ENCODE data around the gene MYBPC2. TPM values are rescaled to one million over a fixed set of nuclear protein-coding genes. Genes with fewer than 3 reads are reported as not detected.

The MYBPC2 gene
- total RNA-seq, 1 donor from 2014 or later: 0.46 TPM

GRCh38 chr19:50488389-50489194, 55.9 kb downstream of the MYBPC2 start:
- H3K9me3 Mint-ChIP-seq (ENCODE audit: unreplicated experiment): peaks cover 49% of the 10 kb centered on the region
- peaks cover 32% of the 10 kb centered on the region for H3K36me3 Mint-ChIP-seq (ENCODE audit: low read depth, unreplicated experiment)
- no peak for DNase-seq (ENCODE audit: low spot score)
- H3K27me3 Mint-ChIP-seq (ENCODE audit: unreplicated experiment): peaks cover 26% of the 10 kb centered on the region
- no peak overlapping the region for H3K27ac Mint-ChIP-seq (ENCODE audit: unreplicated experiment)
- TF ChIP-seq, protein P1, sequence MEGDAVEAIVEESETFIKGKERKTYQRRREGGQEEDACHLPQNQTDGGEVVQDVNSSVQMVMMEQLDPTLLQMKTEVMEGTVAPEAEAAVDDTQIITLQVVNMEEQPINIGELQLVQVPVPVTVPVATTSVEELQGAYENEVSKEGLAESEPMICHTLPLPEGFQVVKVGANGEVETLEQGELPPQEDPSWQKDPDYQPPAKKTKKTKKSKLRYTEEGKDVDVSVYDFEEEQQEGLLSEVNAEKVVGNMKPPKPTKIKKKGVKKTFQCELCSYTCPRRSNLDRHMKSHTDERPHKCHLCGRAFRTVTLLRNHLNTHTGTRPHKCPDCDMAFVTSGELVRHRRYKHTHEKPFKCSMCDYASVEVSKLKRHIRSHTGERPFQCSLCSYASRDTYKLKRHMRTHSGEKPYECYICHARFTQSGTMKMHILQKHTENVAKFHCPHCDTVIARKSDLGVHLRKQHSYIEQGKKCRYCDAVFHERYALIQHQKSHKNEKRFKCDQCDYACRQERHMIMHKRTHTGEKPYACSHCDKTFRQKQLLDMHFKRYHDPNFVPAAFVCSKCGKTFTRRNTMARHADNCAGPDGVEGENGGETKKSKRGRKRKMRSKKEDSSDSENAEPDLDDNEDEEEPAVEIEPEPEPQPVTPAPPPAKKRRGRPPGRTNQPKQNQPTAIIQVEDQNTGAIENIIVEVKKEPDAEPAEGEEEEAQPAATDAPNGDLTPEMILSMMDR (IDR thresholded peaks at IDR 0.05; ENCODE audit: unreplicated experiment): no peak
- H3K4me3 Mint-ChIP-seq (ENCODE audit: unreplicated experiment): no peak overlapping the region
- no peaks in the 10 kb centered on the region for H3K4me1 Mint-ChIP-seq (ENCODE audit: unreplicated experiment)

GRCh38 chr19:50489461-50490011, 56.8 kb downstream of the MYBPC2 start:
- Mint-ChIP-seq H3K27ac (ENCODE audit: unreplicated experiment) (no peak overlapping the region), H3K4me1 (ENCODE audit: unreplicated experiment) (no peaks in the 10 kb centered on the region), H3K4me3 (ENCODE audit: unreplicated experiment) (no peak overlapping the region), H3K9me3 (ENCODE audit: unreplicated experiment) (peaks cover 52% of the 10 kb centered on the region), H3K27me3 (ENCODE audit: unreplicated experiment) (peaks cover 26% of the 10 kb centered on the region), H3K36me3 (ENCODE audit: low read depth, unreplicated experiment) (peaks cover 35% of the 10 kb centered on the region)
- DNase-seq (ENCODE audit: low spot score): no peak
- TF ChIP-seq, protein P1 (IDR thresholded peaks at IDR 0.05; ENCODE audit: unreplicated experiment): no peak

DNA sequence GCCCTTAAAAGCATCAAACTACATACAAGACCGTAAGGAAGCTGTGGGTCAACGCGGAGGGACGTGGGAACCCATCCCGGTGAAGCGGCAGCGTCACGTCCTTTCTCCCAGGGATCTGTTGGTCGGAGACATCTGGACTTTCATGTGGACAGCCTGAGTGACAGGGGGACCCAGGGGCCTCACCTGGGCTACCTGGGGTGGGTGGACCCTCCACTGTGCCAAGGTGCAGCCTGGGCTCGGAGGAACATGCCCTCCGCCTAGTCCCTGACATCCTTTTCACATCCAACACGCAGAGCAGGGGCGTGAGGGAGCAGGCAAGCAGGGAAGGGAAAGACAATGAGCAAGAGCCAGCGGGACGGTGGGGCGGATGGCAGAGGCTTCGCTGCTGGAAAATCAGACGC, 57.7 kb downstream of the MYBPC2 start:
- H3K27me3 Mint-ChIP-seq (ENCODE audit: unreplicated experiment): peaks cover 28% of the 10 kb centered on the region
- H3K4me3 Mint-ChIP-seq (ENCODE audit: unreplicated experiment): no peak overlapping the region
- no peak overlapping the region for H3K27ac Mint-ChIP-seq (ENCODE audit: unreplicated experiment)
- H3K36me3 Mint-ChIP-seq (ENCODE audit: low read depth, unreplicated experiment): peaks cover 41% of the 10 kb centered on the region
- DNase-seq (ENCODE audit: low spot score): no peak
- H3K9me3 Mint-ChIP-seq (ENCODE audit: unreplicated experiment): peaks cover 59% of the 10 kb centered on the region
- no peaks in the 10 kb centered on the region for H3K4me1 Mint-ChIP-seq (ENCODE audit: unreplicated experiment)
- TF ChIP-seq, protein P1 (IDR thresholded peaks at IDR 0.05; ENCODE audit: unreplicated experiment): no peak

- TF ChIP-seq, protein P1 (IDR thresholded peaks at IDR 0.05; ENCODE audit: unreplicated experiment): no peak
- Mint-ChIP-seq H3K9me3 (ENCODE audit: unreplicated experiment) (peaks cover 54% of the 10 kb centered on the region), H3K27ac (ENCODE audit: unreplicated experiment) (peak overlapping the region; percentile 89), H3K4me3 (ENCODE audit: unreplicated experiment) (peak overlapping the region; percentile 80), H3K27me3 (ENCODE audit: unreplicated experiment) (peaks cover 27% of the 10 kb centered on the region), H3K36me3 (ENCODE audit: low read depth, unreplicated experiment) (peaks cover 38% of the 10 kb centered on the region), H3K4me1 (ENCODE audit: unreplicated experiment) (no peaks in the 10 kb centered on the region)
- DNase-seq (ENCODE audit: low spot score): no peak
Observed at GRCh38 chr19:50490991-50491472, 58.3 kb downstream of the MYBPC2 start.

Data from endothelial cell (in vitro differentiated cells).